ENCODE data around the gene LY6G5C.

LY6G5C gene

GRCh38 chr6:31666337-31666965 is 14.4 kb downstream of the LY6G5C start:
- no peaks in the 10 kb centered on the region for H3K9me3 ChIP-seq (ENCODE audit: control extremely low read depth in 1 of 5, control insufficient read depth in 4 of 5, insufficient read depth in 2 of 5, low read depth in 1 of 5, low read length in 4 of 5)
- H3K36me3 ChIP-seq (ENCODE audit: control insufficient read depth in 4 of 4, insufficient read depth in 4 of 4, low read length in 3 of 4) = peaks cover 15 to 63% (median 51%) of the 10 kb centered on the region in 4 experiments
- POLR2A ChIA-PET = interaction anchor here (0.7 kb wide), 1 partner anchor 14 kb away, joined by 4 read pairs; no protein-coding TSS in a partner anchor
- no peaks in the 10 kb centered on the region for H3K27me3 ChIP-seq (replicated peaks in 2 of 5; ENCODE audit: control insufficient read depth in 4 of 5, insufficient read depth in 5 of 5, low read length in 4 of 5)
- WGBS (ENCODE audit: insufficient coverage) = 6% methylated on average over 13 of the region's 15 CpGs
- H3K4me3 ChIP-seq (ENCODE audit: control insufficient read depth in 1 of 7, extremely low read depth in 1 of 7, insufficient read depth in 4 of 7, low read depth in 2 of 7, low read length in 6 of 7) = peak overlapping the region; percentile 79 to 99 (median 91)
- CTCF ChIA-PET = interaction anchor here (1.0 to 4.6 kb wide), 4 partner anchors 12 to 27 kb away, joined by 3 to 40 read pairs (median 4); partner anchors contain the start of genes APOM and BAG6
- H3K27ac ChIP-seq (ENCODE audit: insufficient read depth in 1 of 2, low read depth in 1 of 2, low read length in 2 of 2, poor library complexity in 1 of 2, severe bottlenecking in 2 of 2) = peak overlapping the region; percentile 82 to 99
- no peak for DNase-seq
- H3K4me1 ChIP-seq (ENCODE audit: control extremely low read depth in 1 of 4, control insufficient read depth in 4 of 4, insufficient read depth in 4 of 4, low read length in 3 of 4) = peaks cover 11 to 50% (median 36%) of the 10 kb centered on the region in 4 experiments

DNA sequence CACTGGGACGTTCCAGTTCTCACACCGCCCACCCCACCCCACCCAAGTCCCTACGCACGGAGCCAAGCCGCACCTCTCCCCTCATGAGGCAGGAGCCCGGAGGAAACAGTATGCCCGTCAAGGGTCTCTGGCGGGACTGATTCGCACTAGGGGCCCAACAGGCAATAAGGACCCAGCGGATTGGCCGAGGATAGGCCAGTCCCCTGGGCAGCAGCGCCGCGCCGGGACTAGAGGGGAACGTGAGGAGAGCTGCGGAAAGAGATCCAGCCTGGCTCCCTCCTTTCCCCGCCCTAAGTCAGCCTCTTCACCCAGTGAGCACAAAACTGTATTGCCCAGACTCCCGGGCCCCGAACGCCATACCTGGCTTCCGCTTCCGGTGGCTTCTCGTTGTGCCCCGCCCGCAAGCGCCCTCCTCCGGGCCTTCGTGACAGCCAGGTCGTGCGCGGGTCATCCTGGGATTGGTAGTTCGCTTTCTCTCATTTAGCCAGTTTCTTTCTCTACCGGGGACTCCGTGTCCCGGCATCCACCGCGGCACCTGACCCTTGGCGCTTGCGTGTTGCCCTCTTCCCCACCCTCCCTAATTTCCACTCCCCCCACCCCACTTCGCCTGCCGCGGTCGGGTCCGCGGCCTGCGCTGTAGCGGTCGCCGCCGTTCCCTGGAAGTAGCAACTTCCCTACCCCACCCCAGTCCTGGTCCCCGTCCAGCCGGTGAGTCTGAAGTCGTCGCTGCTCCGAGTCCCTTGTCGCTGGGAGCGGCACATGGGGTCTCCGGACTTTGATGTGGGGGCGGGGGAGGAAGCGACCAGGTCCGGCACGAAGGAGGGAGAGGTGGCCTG is 15.1 kb downstream of the LY6G5C start, which contains the start of gene CSNK2B:
Gene CSNK2B, plus strand, starts transcription at position 580 of the 836 bp plus-strand sequence. CDS start 752 bp downstream, outside the sequence.
- peaks cover 11 to 57% (median 40%) of the 10 kb centered on the region in 4 experiments for H3K4me1 ChIP-seq (ENCODE audit: control extremely low read depth in 1 of 4, control insufficient read depth in 4 of 4, insufficient read depth in 4 of 4, low read length in 3 of 4)

DNA sequence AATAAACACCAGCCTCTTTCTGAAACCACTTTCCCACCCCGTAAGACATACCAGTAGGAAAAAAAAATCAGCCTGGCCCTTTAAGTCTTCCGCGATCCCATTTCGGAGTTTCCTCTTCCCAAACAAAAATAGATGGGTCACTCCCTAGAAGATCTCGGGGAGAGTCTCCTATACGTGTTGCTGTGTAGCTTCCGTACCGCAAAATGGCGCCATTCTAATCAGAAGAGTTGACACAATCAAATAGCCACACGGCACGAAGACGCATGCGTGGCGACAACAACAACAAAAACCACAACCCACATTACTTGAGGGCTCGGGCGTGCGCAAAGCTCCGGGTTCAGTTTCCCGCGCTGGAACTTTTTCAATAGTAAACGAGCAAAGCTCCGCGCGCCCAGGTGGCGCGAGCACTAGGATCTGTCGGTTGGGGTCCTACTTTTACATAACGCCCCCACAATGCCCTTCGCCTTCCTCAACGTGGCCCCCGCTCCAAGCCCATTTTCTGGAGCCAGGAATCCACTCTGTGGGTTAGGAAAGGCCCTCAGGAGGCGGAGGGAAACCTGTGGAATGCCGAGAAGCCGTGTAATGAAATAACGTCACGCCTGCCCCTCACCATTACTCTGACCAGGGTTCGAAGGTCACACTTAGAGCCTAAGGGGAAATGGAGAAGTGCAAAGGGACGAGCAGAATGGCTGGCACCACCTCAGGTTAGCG is 15.9 kb downstream of the LY6G5C start, which contains the start of gene GPANK1:
Gene GPANK1, minus strand, starts transcription at position 208 of the 711 bp plus-strand sequence. CDS start 519 bp downstream, outside the sequence.
- peak; percentile 92 to 95 (median 94) for DNase-seq
- Histone ChIP-seq H3K9me3 (ENCODE audit: control extremely low read depth in 1 of 5, control insufficient read depth in 4 of 5, insufficient read depth in 2 of 5, low read depth in 1 of 5, low read length in 4 of 5) (no peaks in the 10 kb centered on the region), H3K27me3 (replicated peaks in 2 of 5; ENCODE audit: control insufficient read depth in 4 of 5, insufficient read depth in 5 of 5, low read length in 4 of 5) (no peaks in the 10 kb centered on the region), H3K27ac (ENCODE audit: insufficient read depth in 1 of 2, low read depth in 1 of 2, low read length in 2 of 2, poor library complexity in 1 of 2, severe bottlenecking in 2 of 2) (peak within 1 kb of the TSS; percentile 96 to 99), H3K36me3 (ENCODE audit: control insufficient read depth in 4 of 4, insufficient read depth in 4 of 4, low read length in 3 of 4) (peaks cover 13 to 48% (median 37%) of the 10 kb centered on the region in 4 experiments), H3K4me1 (ENCODE audit: control extremely low read depth in 1 of 4, control insufficient read depth in 4 of 4, insufficient read depth in 4 of 4, low read length in 3 of 4) (peaks cover 11 to 61% (median 44%) of the 10 kb centered on the region in 4 experiments), H3K4me3 (ENCODE audit: control insufficient read depth in 1 of 7, extremely low read depth in 1 of 7, insufficient read depth in 4 of 7, low read depth in 2 of 7, low read length in 6 of 7) (peak within 1 kb of the TSS; percentile 66 to 99 (median 90))
- ChIA-PET CTCF (interaction anchor here (1.2 to 4.6 kb wide), 5 partner anchors 11 to 117 kb away, joined by 3 to 40 read pairs (median 7); partner anchors contain the start of genes APOM and BAG6), POLR2A (interaction anchor here (0.6 to 3.1 kb wide), 9 partner anchors 11 to 1050 kb away, joined by 3 to 31 read pairs (median 3); partner anchors contain the start of genes APOM, ATP6V1G2, BAG6 and HSPA1B)
- 0% methylated on average over 35 of the region's 39 CpGs for WGBS (ENCODE audit: insufficient coverage)

More for the DNA sequence above, 15.1 kb downstream of the LY6G5C start, which contains the start of gene CSNK2B:
- Histone ChIP-seq H3K4me3 (ENCODE audit: control insufficient read depth in 1 of 7, extremely low read depth in 1 of 7, insufficient read depth in 4 of 7, low read depth in 2 of 7, low read length in 6 of 7) (peak within 1 kb of the TSS; percentile 79 to 99 (median 91)), H3K36me3 (ENCODE audit: control insufficient read depth in 4 of 4, insufficient read depth in 4 of 4, low read length in 3 of 4) (peaks cover 15 to 56% (median 44%) of the 10 kb centered on the region in 4 experiments), H3K27ac (ENCODE audit: insufficient read depth in 1 of 2, low read depth in 1 of 2, low read length in 2 of 2, poor library complexity in 1 of 2, severe bottlenecking in 2 of 2) (peak within 1 kb of the TSS; percentile 96 to 99), H3K9me3 (ENCODE audit: control extremely low read depth in 1 of 5, control insufficient read depth in 4 of 5, insufficient read depth in 2 of 5, low read depth in 1 of 5, low read length in 4 of 5) (no peaks in the 10 kb centered on the region), H3K27me3 (replicated peaks in 2 of 5; ENCODE audit: control insufficient read depth in 4 of 5, insufficient read depth in 5 of 5, low read length in 4 of 5) (no peaks in the 10 kb centered on the region)
- 0% methylated on average over 50 of the region's 63 CpGs for WGBS (ENCODE audit: insufficient coverage)
- CTCF ChIA-PET = interaction anchor here (2.4 to 4.6 kb wide), 2 partner anchors 12 to 114 kb away, joined by 7 to 40 read pairs; partner anchors contain the start of genes APOM and BAG6
- peak; percentile 98 for DNase-seq
- POLR2A ChIA-PET = interaction anchor here (0.6 to 3.1 kb wide), 6 partner anchors 12 to 162 kb away, joined by 3 to 31 read pairs (median 4); partner anchors contain the start of genes APOM, BAG6 and HSPA1B

DNA sequence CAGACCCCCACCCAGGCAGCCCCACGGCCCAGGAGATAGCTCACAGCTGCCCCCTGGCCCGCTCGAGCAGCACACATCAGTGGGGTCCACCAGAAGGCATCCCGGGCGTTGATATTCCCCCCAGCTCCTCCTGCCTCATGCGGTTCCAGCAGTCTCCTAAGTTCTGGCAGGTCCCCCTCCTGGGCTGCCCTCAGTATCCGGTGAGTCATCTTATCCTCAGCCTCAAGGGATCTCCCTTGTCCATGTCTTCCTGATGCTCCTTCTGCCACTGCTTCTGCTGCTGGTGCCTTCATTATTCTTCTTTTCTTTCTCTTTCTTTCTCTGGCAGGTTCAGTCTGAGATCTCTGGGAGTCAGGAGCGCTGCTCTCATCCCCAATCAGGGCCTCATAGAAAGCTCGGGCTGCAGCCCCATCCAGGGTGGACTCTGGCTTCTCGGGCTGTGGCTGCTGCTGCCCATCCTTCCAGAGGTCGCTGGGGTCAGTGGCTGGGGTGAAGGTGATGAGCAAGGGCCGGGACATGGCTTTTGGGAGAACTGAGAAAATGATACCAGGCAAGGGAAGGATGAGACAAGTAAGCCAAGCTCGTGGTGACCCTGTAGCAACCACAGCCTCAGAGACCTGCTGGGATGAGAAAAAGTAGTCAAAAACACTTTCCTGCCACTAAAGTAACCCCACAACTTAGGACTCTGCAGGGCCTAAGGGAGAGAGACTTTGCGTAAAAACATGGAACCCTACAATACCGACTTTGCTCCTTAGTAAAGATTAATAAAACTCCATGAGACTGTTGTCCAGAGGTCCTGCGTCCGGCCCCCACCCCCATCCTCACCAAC is 16.7 kb downstream of the LY6G5C start:
- POLR2A ChIA-PET = interaction anchor here (0.5 to 3.1 kb wide), 9 partner anchors 11 to 1049 kb away, joined by 3 to 31 read pairs (median 4); partner anchors contain the start of genes APOM, ATP6V1G2, BAG6 and HSPA1B
- peak in 1 of 3 donors; percentile 31 for DNase-seq
- CTCF ChIA-PET = interaction anchor here (0.8 to 4.6 kb wide), 9 partner anchors 8 to 118 kb away, joined by 3 to 40 read pairs (median 4); partner anchors contain the start of genes APOM, ATP6V1G2 and BAG6
- Histone ChIP-seq H3K27me3 (replicated peaks in 2 of 5; ENCODE audit: control insufficient read depth in 4 of 5, insufficient read depth in 5 of 5, low read length in 4 of 5) (no peaks in the 10 kb centered on the region), H3K27ac (ENCODE audit: insufficient read depth in 1 of 2, low read depth in 1 of 2, low read length in 2 of 2, poor library complexity in 1 of 2, severe bottlenecking in 2 of 2) (peak overlapping the region; percentile 96 to 99), H3K4me3 (ENCODE audit: control insufficient read depth in 1 of 7, extremely low read depth in 1 of 7, insufficient read depth in 4 of 7, low read depth in 2 of 7, low read length in 6 of 7) (peak overlapping the region; percentile 66 to 99 (median 90)), H3K9me3 (ENCODE audit: control extremely low read depth in 1 of 5, control insufficient read depth in 4 of 5, insufficient read depth in 2 of 5, low read depth in 1 of 5, low read length in 4 of 5) (no peaks in the 10 kb centered on the region), H3K4me1 (ENCODE audit: control extremely low read depth in 1 of 4, control insufficient read depth in 4 of 4, insufficient read depth in 4 of 4, low read length in 3 of 4) (peaks cover 15 to 69% (median 52%) of the 10 kb centered on the region in 4 experiments), H3K36me3 (ENCODE audit: control insufficient read depth in 4 of 4, insufficient read depth in 4 of 4, low read length in 3 of 4) (peaks cover 8 to 41% (median 29%) of the 10 kb centered on the region in 4 experiments)
- WGBS (ENCODE audit: insufficient coverage) = 48% methylated on average over 14 of the region's 17 CpGs

DNA sequence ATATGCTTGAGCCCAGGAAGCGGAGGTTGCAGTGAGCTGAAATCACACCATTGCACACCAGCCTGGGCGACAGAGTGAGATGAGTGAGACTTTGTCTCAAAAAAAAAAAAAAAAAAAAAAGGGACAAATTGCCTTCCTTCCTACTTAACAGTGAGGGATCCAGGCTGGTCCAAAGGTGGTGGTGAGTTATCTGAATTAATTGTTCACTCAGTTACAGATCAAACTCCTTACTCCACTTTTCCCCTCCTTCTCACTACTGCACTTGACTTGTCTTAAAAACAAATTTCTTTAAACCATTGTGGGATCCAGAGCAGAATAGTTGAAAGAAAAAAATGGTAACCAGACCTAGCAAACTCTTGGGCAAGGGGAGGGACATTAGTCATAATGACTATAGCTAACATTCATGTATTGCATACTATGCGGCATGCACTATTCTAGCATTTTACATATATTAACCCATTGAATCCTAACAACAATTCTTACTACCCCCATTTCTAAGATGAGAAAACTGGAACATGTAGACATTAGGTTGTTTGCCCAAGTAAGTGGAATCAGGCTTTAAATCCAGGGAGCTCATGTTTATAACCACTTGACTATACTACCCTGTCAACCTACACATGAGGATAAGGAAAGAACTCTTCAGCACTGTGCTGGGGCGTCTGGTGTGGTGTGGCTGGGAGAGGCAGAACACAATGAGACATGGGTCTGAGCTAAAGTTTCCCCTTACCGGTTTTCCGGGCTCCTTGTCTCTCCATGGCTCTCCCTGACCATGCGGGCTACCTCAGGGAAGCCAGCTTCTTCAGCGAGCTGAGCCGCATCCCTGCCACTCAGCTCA is 17.5 kb downstream of the LY6G5C start:
- Histone ChIP-seq H3K4me3 (ENCODE audit: control insufficient read depth in 1 of 7, extremely low read depth in 1 of 7, insufficient read depth in 4 of 7, low read depth in 2 of 7, low read length in 6 of 7) (peak overlapping the region in 6 of 7 experiments; percentile 86 to 99 (median 90)), H3K9me3 (ENCODE audit: control extremely low read depth in 1 of 5, control insufficient read depth in 4 of 5, insufficient read depth in 2 of 5, low read depth in 1 of 5, low read length in 4 of 5) (no peaks in the 10 kb centered on the region), H3K36me3 (ENCODE audit: control insufficient read depth in 4 of 4, insufficient read depth in 4 of 4, low read length in 3 of 4) (peaks cover 3 to 32% (median 21%) of the 10 kb centered on the region in 4 experiments), H3K27ac (ENCODE audit: insufficient read depth in 1 of 2, low read depth in 1 of 2, low read length in 2 of 2, poor library complexity in 1 of 2, severe bottlenecking in 2 of 2) (peak overlapping the region in 1 of 2 experiments; percentile 99), H3K27me3 (replicated peaks in 2 of 5; ENCODE audit: control insufficient read depth in 4 of 5, insufficient read depth in 5 of 5, low read length in 4 of 5) (no peaks in the 10 kb centered on the region), H3K4me1 (ENCODE audit: control extremely low read depth in 1 of 4, control insufficient read depth in 4 of 4, insufficient read depth in 4 of 4, low read length in 3 of 4) (peaks cover 15 to 76% (median 58%) of the 10 kb centered on the region in 4 experiments)
- no peak for DNase-seq
- CTCF ChIA-PET = interaction anchor here (0.8 to 4.6 kb wide), 8 partner anchors 9 to 117 kb away, joined by 3 to 40 read pairs (median 4); partner anchors contain the start of genes APOM, ATP6V1G2 and BAG6
- 92% methylated on average over 6 of the region's 9 CpGs for WGBS (ENCODE audit: insufficient coverage)
- POLR2A ChIA-PET = interaction anchor here (0.5 to 3.1 kb wide), 2 partner anchors 10 to 101 kb away, joined by 5 to 31 read pairs; partner anchors contain the start of genes APOM and BAG6
